ENCODE results near the gene CPTP.
"Not testable (repeated sequence)": the region's sequence is repeated elsewhere in the genome, so short reads cannot be mapped to it uniquely, and the experiment has no call there.

CPTP gene

GRCh38 chr1:1352786-1353388, 28.3 kb downstream of the CPTP start:
- no peak for DNase-seq

- no peak for DNase-seq
Observed at GRCh38 chr1:1353389-1354151, 29.0 kb downstream of the CPTP start.

- no peak for DNase-seq
Observed at GRCh38 chr1:1354271-1355247, 30.0 kb downstream of the CPTP start.

GRCh38 chr1:1355416-1355815, 30.8 kb downstream of the CPTP start:
- peak; percentile 37 for DNase-seq

- DNase-seq, result no peak
Observed at GRCh38 chr1:1356166-1356795, 31.7 kb downstream of the CPTP start.

GRCh38 chr1:1356796-1357401, 32.3 kb downstream of the CPTP start:
- peak; percentile 63 for DNase-seq

- DNase-seq, result peak; percentile 53
Observed at GRCh38 chr1:1357871-1358432, 33.4 kb downstream of the CPTP start.

GRCh38 chr1:1358433-1359271, 34.0 kb downstream of the CPTP start, which contains the start of gene MXRA8:
Gene MXRA8, minus strand, starts transcription at chr1:1358555. Its CDS starts 51 bp downstream, at chr1:1358504.
- peak; percentile 89 for DNase-seq

- DNase-seq, result peak; percentile 57
Observed at GRCh38 chr1:1359308-1359663, 34.7 kb downstream of the CPTP start.

GRCh38 chr1:1359664-1360468, 35.3 kb downstream of the CPTP start:
- peak; percentile 65 for DNase-seq

- DNase-seq, result peak; percentile 97
Observed at GRCh38 chr1:1360506-1361169, 36.0 kb downstream of the CPTP start.

GRCh38 chr1:1361233-1361981, 36.8 kb downstream of the CPTP start:
- no peak for DNase-seq

- DNase-seq, result peak; percentile 85
Observed at GRCh38 chr1:1361982-1362423, 37.4 kb downstream of the CPTP start.

- no peak for DNase-seq
Observed at GRCh38 chr1:1364266-1364665, 39.7 kb downstream of the CPTP start.

- DNase-seq, result no peak
Observed at GRCh38 chr1:1365875-1366698, 41.5 kb downstream of the CPTP start.

GRCh38 chr1:1366699-1367066, 42.1 kb downstream of the CPTP start:
- no peak for DNase-seq

GRCh38 chr1:1367315-1367714, 42.7 kb downstream of the CPTP start:
- DNase-seq, result no peak

GRCh38 chr1:1370094-1370493, 45.5 kb downstream of the CPTP start:
- not testable (repeated sequence) for DNase-seq
